ENCODE results near the gene OR4N5.

DNA sequence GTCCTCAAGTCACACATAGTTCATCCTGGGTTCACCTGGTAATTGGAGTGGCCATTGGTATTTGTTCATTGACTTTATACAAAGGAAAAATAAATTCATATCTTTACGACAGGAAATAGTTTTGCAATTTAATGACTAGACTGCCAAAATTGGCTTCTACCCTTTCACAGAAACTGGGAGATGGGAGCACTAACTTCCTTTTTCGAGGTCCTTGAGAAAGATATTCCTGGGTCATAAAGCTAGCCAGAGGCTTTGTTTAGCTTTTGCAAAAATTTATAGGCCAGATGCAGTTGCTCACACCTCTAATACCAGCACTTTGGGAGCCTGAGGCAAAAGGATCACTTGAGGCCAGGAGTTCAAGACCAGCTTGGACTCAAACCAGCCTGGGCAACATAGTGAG, 41.9 kb downstream of the OR4N5 start:
- TF ChIP-seq, protein P1, sequence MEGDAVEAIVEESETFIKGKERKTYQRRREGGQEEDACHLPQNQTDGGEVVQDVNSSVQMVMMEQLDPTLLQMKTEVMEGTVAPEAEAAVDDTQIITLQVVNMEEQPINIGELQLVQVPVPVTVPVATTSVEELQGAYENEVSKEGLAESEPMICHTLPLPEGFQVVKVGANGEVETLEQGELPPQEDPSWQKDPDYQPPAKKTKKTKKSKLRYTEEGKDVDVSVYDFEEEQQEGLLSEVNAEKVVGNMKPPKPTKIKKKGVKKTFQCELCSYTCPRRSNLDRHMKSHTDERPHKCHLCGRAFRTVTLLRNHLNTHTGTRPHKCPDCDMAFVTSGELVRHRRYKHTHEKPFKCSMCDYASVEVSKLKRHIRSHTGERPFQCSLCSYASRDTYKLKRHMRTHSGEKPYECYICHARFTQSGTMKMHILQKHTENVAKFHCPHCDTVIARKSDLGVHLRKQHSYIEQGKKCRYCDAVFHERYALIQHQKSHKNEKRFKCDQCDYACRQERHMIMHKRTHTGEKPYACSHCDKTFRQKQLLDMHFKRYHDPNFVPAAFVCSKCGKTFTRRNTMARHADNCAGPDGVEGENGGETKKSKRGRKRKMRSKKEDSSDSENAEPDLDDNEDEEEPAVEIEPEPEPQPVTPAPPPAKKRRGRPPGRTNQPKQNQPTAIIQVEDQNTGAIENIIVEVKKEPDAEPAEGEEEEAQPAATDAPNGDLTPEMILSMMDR (IDR thresholded peaks at IDR 0.05) = no peak
- TF ChIP-seq POLR2A (IDR thresholded peaks at IDR 0.05) (no peak), EP300 (IDR thresholded peaks at IDR 0.05) (peak in 1 of 2 donors; percentile 16)

Data from tibial nerve (tissue), 4 donors.